T-helper 17 cell (primary cell): Measurements from ENCODE around the gene XRN2. TPM values are rescaled to one million over a fixed set of nuclear protein-coding genes. Genes with fewer than 3 reads are reported as not detected.

ENCODE experiments used
- ATAC-seq: fragments of 150-1000 bp; cut with Tn5 transposase; 2 replicates; pipeline ENCODE4 v1.10.0; 2021; ENCODE audit warnings: mild to moderate bottlenecking, moderate library complexity
- DNase-seq, 3 donors: peaks; one replicate each; pipeline versions ENCODE4 v3.0.0 to v3.0.0-alpha.2; 2020 to 2021
- H3K9me3 ChIP-seq: one replicate; pipeline ENCODE4 v1.7.0; 2013; ENCODE audit warnings: low read length, mild to moderate bottlenecking; ENCODE audit not compliant: control insufficient read depth, poor library complexity, severe bottlenecking
- H3K27ac Mint-ChIP-seq: one replicate; pipeline ENCODE4 v1.8.0; 2022; ENCODE audit warnings: mild to moderate bottlenecking, moderate library complexity, mixed read lengths
- H3K27me3 Mint-ChIP-seq: one replicate; pipeline ENCODE4 v1.8.0; 2022; ENCODE audit warnings: mixed read lengths
- H3K36me3 Mint-ChIP-seq: one replicate; pipeline ENCODE4 v1.8.0; 2022; ENCODE audit warnings: low read depth, mixed read lengths
- H3K4me1 Mint-ChIP-seq: one replicate; pipeline ENCODE4 v1.8.0; 2022; ENCODE audit warnings: mild to moderate bottlenecking, mixed read lengths
- H3K4me3 Mint-ChIP-seq: one replicate; pipeline ENCODE4 v1.8.0; 2022; ENCODE audit warnings: mild to moderate bottlenecking, moderate library complexity, mixed read lengths
- total RNA-seq, 4 donors: library from RNA in 2 of 4; stranded (reverse) in 2 of 4; gene quantifications; one replicate each; pipeline ENCODE4 v1.2.3 and lab custom pipeline; 2022 to 2026

XRN2 gene
- total RNA-seq, 2 donors from 2014 or later = 53.7 to 59.2 TPM

- H3K4me3 Mint-ChIP-seq = peak overlapping the region; percentile 16
- H3K36me3 Mint-ChIP-seq = peaks cover 4% of the 10 kb centered on the region
- DNase-seq = no peak
- H3K4me1 Mint-ChIP-seq = peaks cover 53% of the 10 kb centered on the region
- no peak overlapping the region for H3K27ac Mint-ChIP-seq
- H3K27me3 Mint-ChIP-seq = no peaks in the 10 kb centered on the region
- no peak for ATAC-seq
- no peaks in the 10 kb centered on the region for H3K9me3 ChIP-seq
These were observed 6.7 kb downstream of the XRN2 start for GRCh38 chr20:21309678-21310467.

DNA sequence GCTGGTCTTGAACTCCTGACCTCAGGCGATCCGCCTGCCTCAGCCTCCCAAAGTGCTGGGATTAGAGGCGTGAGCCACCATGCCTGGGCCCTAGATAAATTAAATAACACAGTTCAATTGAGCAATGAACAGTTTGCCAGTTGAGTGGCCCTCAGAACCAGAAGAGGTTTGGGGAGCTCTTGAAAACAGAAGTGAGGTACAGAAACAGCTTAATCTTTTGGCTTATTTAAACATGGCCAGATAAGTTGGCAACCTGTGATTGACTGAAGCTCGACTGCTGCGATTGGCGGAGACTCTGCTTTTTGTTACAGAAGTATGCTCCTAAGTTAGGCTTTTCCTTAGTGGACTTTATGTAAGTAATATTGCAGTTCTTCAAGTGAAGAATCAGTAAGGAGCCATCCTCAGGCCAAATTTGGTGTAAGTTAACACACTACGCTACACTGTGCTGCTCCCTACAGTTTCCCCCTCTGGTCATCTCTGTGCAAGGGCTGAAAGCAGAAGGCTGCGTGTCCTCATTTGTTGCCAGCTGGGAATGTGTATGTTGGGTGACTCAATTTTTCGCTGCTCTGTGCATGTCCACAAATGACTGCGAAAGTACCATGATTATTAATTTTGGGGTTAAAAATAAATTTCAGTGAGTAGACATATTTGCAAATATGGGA lies 9.8 kb downstream of the XRN2 start:
- no peaks in the 10 kb centered on the region for H3K9me3 ChIP-seq
- Mint-ChIP-seq H3K27me3 (no peaks in the 10 kb centered on the region), H3K4me1 (peaks cover 71% of the 10 kb centered on the region), H3K36me3 (peaks cover 4% of the 10 kb centered on the region), H3K27ac (peak overlapping the region; percentile 29), H3K4me3 (no peak overlapping the region)
- ATAC-seq (no peak), DNase-seq (no peak)

DNA sequence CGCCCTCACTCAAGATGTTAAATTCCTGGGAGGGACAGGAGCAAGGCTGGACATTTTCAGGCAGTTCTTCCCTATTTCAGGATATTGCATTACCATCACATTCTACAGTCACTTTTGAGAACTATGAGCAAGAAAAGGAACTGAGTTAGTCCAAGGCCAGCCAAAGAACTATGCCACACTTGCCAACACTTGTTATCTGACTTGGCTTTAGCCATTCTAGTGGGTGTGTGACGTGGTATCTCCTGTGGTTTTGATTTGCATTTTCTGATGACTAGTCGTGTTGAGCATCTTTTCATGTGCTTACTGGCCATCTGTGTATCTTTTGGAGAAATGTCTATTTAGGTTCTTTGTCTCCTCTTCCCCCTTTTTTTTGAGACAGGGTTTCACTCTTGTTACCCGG lies 12.0 kb downstream of the XRN2 start:
- ATAC-seq (peak; percentile 53), DNase-seq (no peak)
- no peaks in the 10 kb centered on the region for H3K9me3 ChIP-seq
- Mint-ChIP-seq H3K4me3 (no peak overlapping the region), H3K27ac (no peak overlapping the region), H3K27me3 (no peaks in the 10 kb centered on the region), H3K36me3 (no peaks in the 10 kb centered on the region), H3K4me1 (peaks cover 67% of the 10 kb centered on the region)

DNA sequence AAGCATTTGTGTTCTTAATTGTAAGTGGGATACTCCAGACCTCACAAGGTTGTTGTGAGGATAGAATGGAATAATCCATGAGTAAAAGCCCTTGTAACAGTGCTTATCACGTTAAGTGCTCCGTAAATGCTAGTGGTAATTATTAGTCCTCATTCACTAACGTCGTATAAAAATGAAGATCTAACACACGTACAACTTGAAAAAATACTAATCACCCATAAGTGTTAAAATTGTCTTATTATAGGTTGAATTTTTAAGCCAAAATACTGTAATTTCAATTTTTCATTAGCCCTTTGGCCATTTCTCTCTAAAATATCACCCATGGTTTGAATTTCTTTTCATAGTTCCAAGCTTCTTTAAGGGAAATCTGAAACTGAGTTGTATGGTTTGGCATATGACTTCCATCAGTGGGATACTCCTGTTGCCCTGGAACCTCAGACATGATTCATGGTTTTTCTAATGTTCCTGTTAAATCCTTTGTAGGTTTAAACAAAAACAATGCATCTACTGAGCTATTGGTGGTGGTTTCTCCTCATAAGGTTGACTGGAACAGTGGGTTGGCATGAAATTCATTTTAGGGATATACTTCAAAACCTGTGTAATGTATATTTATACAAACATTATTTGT lies 19.1 kb downstream of the XRN2 start:
- no peak overlapping the region for H3K4me3 Mint-ChIP-seq
- no peak for ATAC-seq
- no peaks in the 10 kb centered on the region for H3K27me3 Mint-ChIP-seq

DNA sequence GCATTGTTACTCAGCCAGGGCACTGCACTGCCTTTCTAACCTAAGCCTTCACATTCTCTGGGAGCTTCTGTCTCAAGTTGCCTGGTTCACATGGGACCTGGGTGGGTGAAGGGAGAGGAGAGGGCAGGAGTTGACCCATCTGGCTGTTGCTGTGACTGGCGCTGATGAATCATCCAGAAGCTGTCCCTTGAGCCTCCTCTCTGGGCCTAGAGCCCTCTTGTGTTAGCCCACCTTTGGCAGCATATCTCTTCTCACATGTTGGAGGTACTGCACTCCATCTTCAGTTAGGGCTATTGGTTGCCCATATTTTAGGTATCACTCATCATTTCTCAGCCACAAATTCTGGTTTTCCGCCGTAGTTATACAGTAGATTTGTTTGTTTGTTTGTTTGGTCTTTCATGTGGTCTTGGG lies 19.8 kb downstream of the XRN2 start:
- Mint-ChIP-seq H3K4me1 (peaks cover 48% of the 10 kb centered on the region), H3K36me3 (peaks cover 7% of the 10 kb centered on the region), H3K27me3 (no peaks in the 10 kb centered on the region), H3K4me3 (peak overlapping the region; percentile 42), H3K27ac (no peak overlapping the region)
- H3K9me3 ChIP-seq = no peaks in the 10 kb centered on the region
- no peak for ATAC-seq
- DNase-seq = no peak

More for the DNA sequence above, 19.1 kb downstream of the XRN2 start:
- Mint-ChIP-seq H3K27ac (no peak overlapping the region), H3K36me3 (peaks cover 7% of the 10 kb centered on the region), H3K4me1 (peaks cover 56% of the 10 kb centered on the region)
- no peaks in the 10 kb centered on the region for H3K9me3 ChIP-seq
- DNase-seq = no peak

GRCh38 chr20:21323640-21324039 lies 20.5 kb downstream of the XRN2 start:
- no peaks in the 10 kb centered on the region for H3K9me3 ChIP-seq
- Mint-ChIP-seq H3K27me3 (no peaks in the 10 kb centered on the region), H3K4me3 (no peak overlapping the region), H3K27ac (no peak overlapping the region), H3K36me3 (peaks cover 9% of the 10 kb centered on the region), H3K4me1 (peaks cover 44% of the 10 kb centered on the region)
- ATAC-seq (no peak), DNase-seq (no peak)

DNA sequence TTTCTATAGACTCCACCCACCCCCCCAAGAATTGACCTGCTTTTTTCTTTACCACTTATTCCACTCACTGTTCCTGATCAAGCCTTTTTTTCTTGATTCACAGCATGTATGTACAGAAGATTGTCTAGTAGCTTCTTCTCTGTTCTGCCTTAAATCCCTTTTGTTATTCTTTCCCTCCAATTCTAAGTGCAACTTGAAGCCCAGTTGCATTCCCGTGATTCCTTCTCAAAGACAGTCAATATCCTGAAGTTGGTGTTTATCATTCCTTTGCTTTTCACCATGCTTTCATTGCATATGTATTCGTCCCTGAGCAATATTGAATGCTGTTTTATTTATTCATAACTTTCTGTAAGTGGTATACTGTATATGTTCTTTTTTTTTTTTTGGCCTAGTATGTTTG lies 21.0 kb downstream of the XRN2 start:
- H3K4me3 Mint-ChIP-seq = peak overlapping the region; percentile 53
- peaks cover 9% of the 10 kb centered on the region for H3K36me3 Mint-ChIP-seq
- H3K4me1 Mint-ChIP-seq = peaks cover 41% of the 10 kb centered on the region
- no peaks in the 10 kb centered on the region for H3K27me3 Mint-ChIP-seq
- ATAC-seq = no peak
- H3K27ac Mint-ChIP-seq = peak overlapping the region; percentile 39
- DNase-seq = no peak
- H3K9me3 ChIP-seq = no peaks in the 10 kb centered on the region

DNA sequence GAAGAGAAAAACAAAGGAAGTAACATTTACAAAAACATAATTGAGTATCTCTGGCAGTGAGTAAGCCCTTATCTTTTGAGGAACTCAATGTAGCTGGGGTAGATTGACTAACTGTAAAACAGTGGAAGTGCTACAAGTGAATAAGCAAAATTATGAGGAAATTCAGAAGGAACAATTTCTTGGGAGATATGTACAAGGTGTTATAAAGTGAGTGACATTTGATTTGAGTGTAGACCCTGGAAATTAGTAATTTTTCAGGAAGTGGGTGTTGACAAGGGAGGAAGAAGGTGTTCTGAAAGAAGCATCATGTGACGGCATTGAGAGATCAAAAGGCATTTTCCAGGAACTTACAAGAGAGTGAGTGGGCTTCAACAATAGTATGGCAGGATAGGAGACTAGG lies 22.2 kb downstream of the XRN2 start:
- Mint-ChIP-seq H3K36me3 (peaks cover 9% of the 10 kb centered on the region), H3K4me3 (peak overlapping the region; percentile 67), H3K27ac (peak overlapping the region; percentile 39), H3K27me3 (no peaks in the 10 kb centered on the region), H3K4me1 (peaks cover 42% of the 10 kb centered on the region)
- ATAC-seq (peak; percentile 37), DNase-seq (no peak)
- no peaks in the 10 kb centered on the region for H3K9me3 ChIP-seq

DNA sequence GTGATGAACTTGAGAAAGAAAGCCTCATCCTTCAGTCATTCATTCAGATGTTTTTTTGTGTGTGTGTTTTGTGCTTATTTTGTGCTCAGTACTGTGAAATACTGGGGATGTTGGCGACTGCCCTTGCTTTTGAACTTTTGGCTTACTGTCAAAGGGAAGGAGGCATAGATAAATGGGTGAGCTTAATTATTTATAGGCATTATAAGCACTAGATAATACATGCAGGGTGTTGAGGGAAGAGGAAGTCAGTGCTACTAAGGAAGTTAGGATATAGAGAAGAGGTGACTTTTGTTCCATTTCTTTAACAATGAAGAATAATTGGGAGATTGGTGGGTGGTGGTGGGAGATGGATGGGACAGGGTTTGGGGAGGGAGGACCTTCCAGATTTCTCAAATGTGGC lies 23.6 kb downstream of the XRN2 start:
- DNase-seq = no peak
- no peaks in the 10 kb centered on the region for H3K27me3 Mint-ChIP-seq
- H3K4me3 Mint-ChIP-seq = no peak overlapping the region
- peaks cover 10% of the 10 kb centered on the region for H3K36me3 Mint-ChIP-seq
- H3K4me1 Mint-ChIP-seq = peaks cover 43% of the 10 kb centered on the region
- H3K9me3 ChIP-seq = no peaks in the 10 kb centered on the region
- no peak for ATAC-seq
- peak overlapping the region; percentile 21 for H3K27ac Mint-ChIP-seq

- H3K27me3 Mint-ChIP-seq = no peaks in the 10 kb centered on the region
- H3K27ac Mint-ChIP-seq = peak overlapping the region; percentile 5
- H3K9me3 ChIP-seq = no peaks in the 10 kb centered on the region
- ATAC-seq (no peak), DNase-seq (no peak)
- peaks cover 35% of the 10 kb centered on the region for H3K36me3 Mint-ChIP-seq
- H3K4me3 Mint-ChIP-seq = no peak overlapping the region
- peaks cover 24% of the 10 kb centered on the region for H3K4me1 Mint-ChIP-seq
These were observed 33.5 kb downstream of the XRN2 start for GRCh38 chr20:21336455-21337151.

DNA sequence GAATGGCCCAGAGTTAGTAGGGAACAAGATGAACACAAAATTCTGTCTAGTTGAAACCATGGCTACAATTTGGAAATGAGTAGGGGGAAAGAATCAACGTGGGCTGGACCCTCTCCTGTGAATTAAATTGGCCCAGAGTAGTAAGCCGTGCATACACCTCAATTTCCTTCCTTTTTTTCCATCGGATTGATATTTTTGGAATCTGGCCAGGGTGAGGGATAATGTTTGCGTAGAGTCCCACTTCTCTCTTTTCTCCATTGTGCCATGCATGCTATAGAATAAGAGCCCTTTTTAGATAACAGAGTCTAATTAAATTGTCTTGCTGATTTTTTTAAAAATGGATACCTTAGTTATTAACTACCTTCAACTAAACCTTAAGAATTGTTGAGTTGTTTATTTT lies 35.2 kb downstream of the XRN2 start:
- no peak overlapping the region for H3K4me3 Mint-ChIP-seq
- peaks cover 24% of the 10 kb centered on the region for H3K4me1 Mint-ChIP-seq
- DNase-seq (no peak), ATAC-seq (no peak)
- no peak overlapping the region for H3K27ac Mint-ChIP-seq
- no peaks in the 10 kb centered on the region for H3K9me3 ChIP-seq
- H3K36me3 Mint-ChIP-seq = peaks cover 29% of the 10 kb centered on the region
- no peaks in the 10 kb centered on the region for H3K27me3 Mint-ChIP-seq

GRCh38 chr20:21339499-21339898 lies 36.4 kb downstream of the XRN2 start:
- no peak for DNase-seq
- H3K4me3 Mint-ChIP-seq = no peak overlapping the region
- H3K27me3 Mint-ChIP-seq = no peaks in the 10 kb centered on the region
- peaks cover 27% of the 10 kb centered on the region for H3K36me3 Mint-ChIP-seq
- H3K9me3 ChIP-seq = no peaks in the 10 kb centered on the region
- no peak for ATAC-seq
- H3K4me1 Mint-ChIP-seq = peaks cover 20% of the 10 kb centered on the region
- H3K27ac Mint-ChIP-seq = peak overlapping the region; percentile 51
